Measurements from ENCODE around the gene EEF2K. TPM values are rescaled to one million over a fixed set of nuclear protein-coding genes. Genes with fewer than 3 reads are reported as not detected.

EEF2K gene
- polyA plus RNA-seq, 2 of the 4 experiments (the other 2 are of a cell fraction), result 8.2 to 9.4 TPM

GRCh38 chr16:22328081-22328725 is 122.1 kb downstream of the EEF2K start:
- 80% methylated on average over 7 of the region's 10 CpGs for WGBS (ENCODE audit: missing lambda C conversion rate)
- Histone ChIP-seq H3K4me3 (no peak overlapping the region), H3K4me1 (no peaks in the 10 kb centered on the region), H3K27ac (no peak overlapping the region), H3K9me3 (no peaks in the 10 kb centered on the region), H3K4me2 (no peak overlapping the region)
- no peak for FAIRE-seq
- CTCF ChIA-PET, result interaction anchor here (1.1 to 4.2 kb wide), 4 partner anchors 10 to 1205 kb away, joined by 3 to 14 read pairs (median 3); no protein-coding TSS in a partner anchor
- POLR2A ChIA-PET, result no interaction called here
- DNase-seq (ENCODE audit: low read depth in 1 of 2, low spot score in 1 of 2), result no peak
- no peak for TF ChIP-seq HEYL (CRISPR knock-in tag; IDR thresholded peaks at IDR 0.05)
- TF ChIP-seq HDAC2 (IDR thresholded peaks at IDR 0.05), result no peak
- no peak for TF ChIP-seq ZC3H11A (IDR thresholded peaks at IDR 0.05)
- TF ChIP-seq NFE2L2 (conservative IDR thresholded peaks at IDR 0.05; ENCODE audit: low read length), result no peak
- no peak for TF ChIP-seq ZNF302 (CRISPR knock-in tag; IDR thresholded peaks at IDR 0.05)
- no peak for TF ChIP-seq EHF (CRISPR knock-in tag; IDR thresholded peaks at IDR 0.05)
- no peak for TF ChIP-seq POLR2AphosphoS2 (conservative IDR thresholded peaks at IDR 0.05; ENCODE audit: low read length)
- no peak for ATAC-seq

GRCh38 chr16:22329199-22329695 is 123.2 kb downstream of the EEF2K start:
- no peak overlapping the region for H3K4me3 ChIP-seq
- WGBS (ENCODE audit: missing lambda C conversion rate), result 94% methylated on average over 9 of the region's 9 CpGs
- FAIRE-seq (no peak), DNase-seq (ENCODE audit: low read depth in 1 of 2, low spot score in 1 of 2) (no peak), ATAC-seq (no peak)
- ChIA-PET POLR2A (no interaction called here), CTCF (interaction anchor here (0.6 to 4.2 kb wide), 9 partner anchors 9 to 1207 kb away, joined by 3 to 14 read pairs (median 3); no protein-coding TSS in a partner anchor)
- H3K9me3 ChIP-seq, result no peaks in the 10 kb centered on the region
- no peak overlapping the region for H3K4me2 ChIP-seq
- no peak for TF ChIP-seq FOXS1 (CRISPR knock-in tag; IDR thresholded peaks at IDR 0.05)
- H3K27ac ChIP-seq, result no peak overlapping the region
- no peaks in the 10 kb centered on the region for H3K4me1 ChIP-seq

- DNase-seq (ENCODE audit: low read depth in 1 of 2, low spot score in 1 of 2) (no peak), ATAC-seq (no peak), FAIRE-seq (no peak)
- no peaks in the 10 kb centered on the region; the same call in 2 of the 3 replicates for H3K9me3 ChIP-seq
- H3K4me3 ChIP-seq, result no peak overlapping the region
- H3K4me2 ChIP-seq, result no peak overlapping the region
- 84% methylated on average over 4 of the region's 4 CpGs for WGBS (ENCODE audit: missing lambda C conversion rate)
- ChIA-PET CTCF (interaction anchor here (1.0 to 1.6 kb wide), 3 partner anchors 8 to 40 kb away, joined by 3 to 4 read pairs (median 4); no protein-coding TSS in a partner anchor), POLR2A (interaction anchor here (0.7 kb wide), 1 partner anchor 1524 kb away, joined by 3 read pairs; the partner anchor contains the start of genes ERI2 and REXO5)
- H3K4me1 ChIP-seq, result no peaks in the 10 kb centered on the region
- TF ChIP-seq CHD4 (IDR thresholded peaks at IDR 0.05; ENCODE audit: borderline replicate concordance) (no peak), ZNF302 (CRISPR knock-in tag; IDR thresholded peaks at IDR 0.05) (no peak), EP300 (IDR thresholded peaks at IDR 0.05) (no peak), RFX5 (IDR thresholded peaks at IDR 0.05) (no peak), HDAC2 (IDR thresholded peaks at IDR 0.05) (no peak), HOXB5 (CRISPR knock-in tag; IDR thresholded peaks at IDR 0.05) (no peak), TFCP2L1 (CRISPR knock-in tag; IDR thresholded peaks at IDR 0.05) (no peak), HOXB13 (CRISPR knock-in tag; IDR thresholded peaks at IDR 0.05; ENCODE audit: low read depth) (no peak), RARB (CRISPR knock-in tag; IDR thresholded peaks at IDR 0.05) (no peak), CHD2 (IDR thresholded peaks at IDR 0.05; ENCODE audit: low read length, partially characterized antibody) (no peak), FOXS1 (CRISPR knock-in tag; IDR thresholded peaks at IDR 0.05) (no peak), RNF2 (IDR thresholded peaks at IDR 0.05; ENCODE audit: borderline replicate concordance, low read depth) (no peak), EHMT2 (IDR thresholded peaks at IDR 0.05; ENCODE audit: low read depth) (no peak), POLR2A (IDR thresholded peaks at IDR 0.05; ENCODE audit: low read length) (no peak), CTCF (IDR thresholded peaks at IDR 0.05) (no peak)
- TF ChIP-seq, protein P1, sequence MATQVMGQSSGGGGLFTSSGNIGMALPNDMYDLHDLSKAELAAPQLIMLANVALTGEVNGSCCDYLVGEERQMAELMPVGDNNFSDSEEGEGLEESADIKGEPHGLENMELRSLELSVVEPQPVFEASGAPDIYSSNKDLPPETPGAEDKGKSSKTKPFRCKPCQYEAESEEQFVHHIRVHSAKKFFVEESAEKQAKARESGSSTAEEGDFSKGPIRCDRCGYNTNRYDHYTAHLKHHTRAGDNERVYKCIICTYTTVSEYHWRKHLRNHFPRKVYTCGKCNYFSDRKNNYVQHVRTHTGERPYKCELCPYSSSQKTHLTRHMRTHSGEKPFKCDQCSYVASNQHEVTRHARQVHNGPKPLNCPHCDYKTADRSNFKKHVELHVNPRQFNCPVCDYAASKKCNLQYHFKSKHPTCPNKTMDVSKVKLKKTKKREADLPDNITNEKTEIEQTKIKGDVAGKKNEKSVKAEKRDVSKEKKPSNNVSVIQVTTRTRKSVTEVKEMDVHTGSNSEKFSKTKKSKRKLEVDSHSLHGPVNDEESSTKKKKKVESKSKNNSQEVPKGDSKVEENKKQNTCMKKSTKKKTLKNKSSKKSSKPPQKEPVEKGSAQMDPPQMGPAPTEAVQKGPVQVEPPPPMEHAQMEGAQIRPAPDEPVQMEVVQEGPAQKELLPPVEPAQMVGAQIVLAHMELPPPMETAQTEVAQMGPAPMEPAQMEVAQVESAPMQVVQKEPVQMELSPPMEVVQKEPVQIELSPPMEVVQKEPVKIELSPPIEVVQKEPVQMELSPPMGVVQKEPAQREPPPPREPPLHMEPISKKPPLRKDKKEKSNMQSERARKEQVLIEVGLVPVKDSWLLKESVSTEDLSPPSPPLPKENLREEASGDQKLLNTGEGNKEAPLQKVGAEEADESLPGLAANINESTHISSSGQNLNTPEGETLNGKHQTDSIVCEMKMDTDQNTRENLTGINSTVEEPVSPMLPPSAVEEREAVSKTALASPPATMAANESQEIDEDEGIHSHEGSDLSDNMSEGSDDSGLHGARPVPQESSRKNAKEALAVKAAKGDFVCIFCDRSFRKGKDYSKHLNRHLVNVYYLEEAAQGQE (IDR thresholded peaks at IDR 0.05), result no peak
- TF ChIP-seq, protein P2, sequence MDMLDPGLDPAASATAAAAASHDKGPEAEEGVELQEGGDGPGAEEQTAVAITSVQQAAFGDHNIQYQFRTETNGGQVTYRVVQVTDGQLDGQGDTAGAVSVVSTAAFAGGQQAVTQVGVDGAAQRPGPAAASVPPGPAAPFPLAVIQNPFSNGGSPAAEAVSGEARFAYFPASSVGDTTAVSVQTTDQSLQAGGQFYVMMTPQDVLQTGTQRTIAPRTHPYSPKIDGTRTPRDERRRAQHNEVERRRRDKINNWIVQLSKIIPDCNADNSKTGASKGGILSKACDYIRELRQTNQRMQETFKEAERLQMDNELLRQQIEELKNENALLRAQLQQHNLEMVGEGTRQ (IDR thresholded peaks at IDR 0.05), result no peak
- no peak overlapping the region for H3K27ac ChIP-seq
Measured at GRCh38 chr16:22330326-22330725, 124.2 kb downstream of the EEF2K start.
